ENCODE measurements around the gene TENM4. TPM values are rescaled to one million over a fixed set of nuclear protein-coding genes. Genes with fewer than 3 reads are reported as not detected.

TENM4 gene
- total and polyA plus RNA-seq, 2 of the 13 experiments (the other 11 are each of a cell fraction or from before 2014, with no cell fraction given): not detected

DNA sequence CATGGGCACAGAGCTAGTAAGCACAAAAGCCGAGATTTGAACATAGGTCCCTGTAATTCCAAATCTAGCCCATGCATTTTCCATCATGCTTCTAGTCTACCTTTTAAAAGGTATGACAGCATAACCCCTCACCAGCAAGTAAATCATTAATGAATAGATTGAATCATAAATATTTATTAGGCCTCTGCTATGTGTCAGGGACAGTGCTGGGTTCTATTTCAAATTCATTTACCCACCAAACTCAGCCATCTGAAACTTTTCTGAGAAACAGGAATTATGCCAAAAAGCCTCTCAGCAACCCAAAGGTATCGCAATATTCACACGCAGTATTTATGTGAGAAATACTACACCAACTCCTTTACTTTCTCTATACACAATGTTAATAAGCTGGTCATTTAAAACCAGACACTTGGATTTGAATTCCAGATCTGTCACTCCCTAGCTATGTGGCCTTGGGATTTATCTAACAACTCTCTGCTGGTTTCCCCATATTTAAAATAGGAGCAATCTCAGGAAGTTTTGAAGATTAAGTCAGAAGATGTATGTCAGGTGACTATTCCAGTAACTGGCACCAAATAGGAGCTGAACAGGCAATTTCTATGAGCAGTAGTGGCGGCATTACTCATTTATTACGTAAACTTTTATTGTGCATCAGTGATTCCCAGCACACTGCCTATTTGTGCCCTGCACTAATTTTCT lies 191.4 kb downstream of the TENM4 start (continued):
- TF ChIP-seq FOXA1 (IDR thresholded peaks at IDR 0.05): no peak
- no peak for TF ChIP-seq FOXA1 (CRISPR knock-in tag; IDR thresholded peaks at IDR 0.05)
- TF ChIP-seq CBFB (CRISPR knock-in tag; IDR thresholded peaks at IDR 0.05): no peak
- TF ChIP-seq POLR2A (IDR thresholded peaks at IDR 0.05; ENCODE audit: insufficient read depth in 1 of 2, low read depth in 2 of 2, low read length in 2 of 2): no peak
- no peak for TF ChIP-seq SIN3B (IDR thresholded peaks at IDR 0.05; ENCODE audit: low read length)

DNA sequence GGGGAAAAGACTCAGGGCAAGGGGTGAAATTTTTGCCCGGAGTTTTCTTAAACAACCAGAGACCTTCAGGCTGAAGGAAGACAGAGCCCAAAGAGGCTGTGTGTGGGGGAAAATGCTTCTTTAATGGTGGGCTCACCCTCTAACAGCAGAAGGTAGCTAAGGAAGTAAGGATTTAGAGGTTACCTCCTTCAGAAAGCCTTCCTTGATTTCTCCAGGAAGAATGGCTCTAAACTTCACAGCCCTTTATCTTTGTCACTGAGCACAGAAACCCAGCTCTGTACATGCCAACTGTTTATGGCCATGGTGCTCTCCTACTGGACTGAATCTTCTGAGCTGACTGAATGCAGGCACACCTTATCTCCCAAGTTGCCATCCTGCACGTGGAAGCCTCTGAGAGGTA lies 196.0 kb downstream of the TENM4 start:
- H3K9me3 ChIP-seq (ENCODE audit: low read length): no peaks in the 10 kb centered on the region
- H3K79me2 ChIP-seq (ENCODE audit: insufficient read depth, low read length): no peaks in the 10 kb centered on the region
- ChIA-PET CTCF (ENCODE audit: low intra/inter-chr PET ratio, low total read pairs) (no interaction called here), POLR2A (no interaction called here)
- no peak overlapping the region for H2AFZ ChIP-seq (ENCODE audit: low read length)
- FAIRE-seq: no peak
- peaks cover 2 to 11% of the 10 kb centered on the region in 2 experiments; a peak in 3 of 5 replicates for H3K27me3 ChIP-seq (ENCODE audit: control insufficient read depth in 1 of 2, insufficient read depth in 2 of 2, low read length in 2 of 2)
- no peaks in the 10 kb centered on the region for H3K4me1 ChIP-seq (ENCODE audit: insufficient read depth, low read length)
- no TSS peak for BruUV-seq (replicated peaks)
- no peak overlapping the region for H3K4me3 ChIP-seq (replicated peaks in 1 of 3; ENCODE audit: insufficient read depth in 1 of 3, low read depth in 2 of 3, low read length in 3 of 3)
- ATAC-seq: no peak
- H3K4me2 ChIP-seq (ENCODE audit: low read depth, low read length): no peak overlapping the region
- in situ Hi-C loops (cut with HindIII; ENCODE audit: extremely low pct_ligation_motif_present, low pct_unique_long_range_greater_than_20kb): no loop called here
- H4K20me1 ChIP-seq (ENCODE audit: insufficient read depth, low read length): no peaks in the 10 kb centered on the region
- TF ChIP-seq TAF1 (CRISPR knock-in tag; IDR thresholded peaks at IDR 0.05) (no peak), AHR (CRISPR knock-in tag; IDR thresholded peaks at IDR 0.05) (no peak), RNF2 (conservative IDR thresholded peaks at IDR 0.05; ENCODE audit: low read depth) (no peak)
- TF ChIP-seq, protein P1, sequence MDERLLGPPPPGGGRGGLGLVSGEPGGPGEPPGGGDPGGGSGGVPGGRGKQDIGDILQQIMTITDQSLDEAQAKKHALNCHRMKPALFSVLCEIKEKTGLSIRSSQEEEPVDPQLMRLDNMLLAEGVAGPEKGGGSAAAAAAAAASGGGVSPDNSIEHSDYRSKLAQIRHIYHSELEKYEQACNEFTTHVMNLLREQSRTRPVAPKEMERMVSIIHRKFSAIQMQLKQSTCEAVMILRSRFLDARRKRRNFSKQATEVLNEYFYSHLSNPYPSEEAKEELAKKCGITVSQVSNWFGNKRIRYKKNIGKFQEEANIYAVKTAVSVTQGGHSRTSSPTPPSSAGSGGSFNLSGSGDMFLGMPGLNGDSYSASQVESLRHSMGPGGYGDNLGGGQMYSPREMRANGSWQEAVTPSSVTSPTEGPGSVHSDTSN (CRISPR knock-in tag; IDR thresholded peaks at IDR 0.05): no peak
- H3K36me3 ChIP-seq (replicated peaks in 1 of 2; ENCODE audit: control insufficient read depth in 1 of 2, insufficient read depth in 2 of 2, low read length in 2 of 2): no peaks in the 10 kb centered on the region
- 2% methylated on average over 2 of the region's 2 CpGs for WGBS (ENCODE audit: low lambda C conversion rate)
- H3K27ac ChIP-seq (ENCODE audit: extremely low read length, insufficient read depth, low read length): no peak overlapping the region
- intact Hi-C loops (cut with micrococcal nuclease; ENCODE audit: unreplicated experiment): no loop called here
- no peak for DNase-seq (ENCODE audit: low spot score)
- H3K9ac ChIP-seq (ENCODE audit: insufficient read depth, low read depth, low read length): no peak overlapping the region

Data from HepG2 (cell line).